Mammary epithelial cell (primary cell): ENCODE measurements around the gene MXD1.

ENCODE experiments used
- CTCF ChIP-seq, 2 donors: IDR thresholded peaks in 1 of 2; conservative IDR thresholded peaks in 1 of 2; 2 replicates each; pipeline ENCODE4 v1.5.1; 2011 to 2012; ENCODE audit warnings: inconsistent platforms in 2 of 2, low read length in 2 of 2, mild to moderate bottlenecking in 2 of 2, control low read depth in 1 of 2, low read depth in 1 of 2; ENCODE audit not compliant: insufficient read depth in 1 of 2; ENCODE audit errors: extremely low read depth in 1 of 2
- EZH2 ChIP-seq: IDR thresholded peaks from 2 replicates; pipeline ENCODE4 v1.6.1; 2012; ENCODE audit warnings: low read length, inconsistent platforms, borderline replicate concordance

DNA sequence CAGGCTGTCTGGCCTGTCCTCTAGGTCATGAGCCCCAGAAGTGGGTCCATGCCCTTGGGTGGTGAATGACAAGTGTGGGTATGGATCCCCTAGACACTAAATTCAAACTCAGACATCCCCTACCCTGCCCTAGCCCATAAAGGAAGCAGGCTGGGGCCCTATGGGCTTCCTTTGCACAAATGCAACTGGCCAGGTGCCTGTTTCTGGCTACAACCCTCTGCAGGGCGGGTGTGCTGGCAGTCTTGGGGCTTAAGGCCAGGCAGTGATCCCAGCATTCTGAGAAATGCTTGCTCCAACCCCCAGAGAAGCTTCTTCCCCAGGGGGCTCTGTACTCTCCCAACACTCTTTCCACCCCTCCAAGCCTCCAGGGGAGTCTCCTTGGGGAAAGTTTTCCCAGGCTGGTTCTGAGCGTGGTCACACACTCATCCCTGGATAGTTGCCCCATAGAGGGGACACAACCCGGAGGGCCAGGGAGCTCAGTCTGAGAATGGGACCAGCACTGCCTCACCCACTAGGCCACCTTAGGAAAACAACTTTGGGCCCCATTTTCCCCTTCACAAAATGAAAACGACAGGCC, 63.1 kb downstream of the MXD1 start:
- TF ChIP-seq CTCF (conservative IDR thresholded peaks at IDR 0.05 in 1 of 2, IDR thresholded peaks at IDR 0.05 in 1 of 2; ENCODE audit: extremely low read depth in 1 of 2, insufficient read depth in 1 of 2, low read depth in 1 of 2, low read length in 2 of 2), result no peak
- TF ChIP-seq EZH2, result no peak
